WTC11 (cell line): ENCODE data around the gene BRMS1. TPM values are rescaled to one million over a fixed set of nuclear protein-coding genes. Genes with fewer than 3 reads are reported as not detected.

Experiments
- ATAC-seq: fragments of 200-7000 bp; cut with Tn5 transposase; 2 replicates; pipeline ENCODE4 v1.10.0; 2021; ENCODE audit warnings: mild to moderate bottlenecking, moderate library complexity
- CTCF ChIA-PET: fragments of 300-600 bp; sonication (Branson Sonifier 250); formaldehyde crosslinking; loops from one replicate; lab custom pipeline; 2021; ENCODE audit warnings: antibody characterized with exemption; lab: Charles Lee
- POLR2A ChIA-PET: fragments of 350-600 bp; sonication (Branson Sonifier 250); formaldehyde crosslinking; loops from one replicate; lab custom pipeline; 2021; ENCODE audit warnings: antibody characterized with exemption; lab: Charles Lee
- DNase-seq: peaks from one replicate; pipeline ENCODE4 v3.0.0; 2021; ENCODE audit warnings: low spot score
- H3K27ac Mint-ChIP-seq: 2 replicates; pipeline ENCODE4 v1.8.0; 2021; ENCODE audit warnings: mixed read lengths
- H3K27me3 Mint-ChIP-seq: 2 replicates; pipeline ENCODE4 v1.8.0; 2021; ENCODE audit warnings: low read depth, mild to moderate bottlenecking, moderate library complexity, mixed read lengths
- H3K36me3 Mint-ChIP-seq: 2 replicates; pipeline ENCODE4 v1.8.0; 2021; ENCODE audit warnings: mixed read lengths
- H3K4me1 Mint-ChIP-seq: 2 replicates; pipeline ENCODE4 v1.8.0; 2022; ENCODE audit warnings: mixed read lengths
- H3K4me3 Mint-ChIP-seq: 2 replicates; pipeline ENCODE4 v1.8.0; 2021; ENCODE audit warnings: mild to moderate bottlenecking, moderate library complexity, mixed read lengths
- H3K9me3 Mint-ChIP-seq: 2 replicates; pipeline ENCODE4 v1.8.0; 2021; ENCODE audit warnings: mixed read lengths
- EMX1 ChIP-seq: fragments of 250-450 bp; sonication (Bioruptor Pico); IDR thresholded peaks from 2 replicates; pipeline ENCODE4 v1.8.0; 2021; ENCODE audit warnings: mild to moderate bottlenecking
- FOXP1 ChIP-seq: sonication (generic); formaldehyde crosslinking; IDR thresholded peaks from 2 replicates; pipeline ENCODE4 v1.8.0; 2022; ENCODE audit warnings: missing genetic modification reagents, mild to moderate bottlenecking, moderate library complexity, borderline replicate concordance
- GABPB1 ChIP-seq: sonication (generic); formaldehyde crosslinking; IDR thresholded peaks from 2 replicates; pipeline ENCODE4 v1.8.1; 2023; ENCODE audit warnings: mild to moderate bottlenecking, missing genetic modification reagents
- GTF2I ChIP-seq: fragments of 250-450 bp; sonication (Bioruptor Pico); conservative IDR thresholded peaks from 2 replicates; pipeline ENCODE4 v1.4.0; 2021; ENCODE audit warnings: mild to moderate bottlenecking
- HMGA2 ChIP-seq: fragments of 250-450 bp; sonication (Bioruptor Pico); IDR thresholded peaks from 2 replicates; pipeline ENCODE4 v1.4.0; 2021; ENCODE audit warnings: mild to moderate bottlenecking, moderate library complexity
- MXD4 ChIP-seq: fragments of 250-450 bp; sonication (Bioruptor Pico); IDR thresholded peaks from 2 replicates; pipeline ENCODE4 v1.8.0; 2021; ENCODE audit warnings: mild to moderate bottlenecking, moderate library complexity, borderline replicate concordance
- SP1 ChIP-seq: sonication (generic); formaldehyde crosslinking; conservative IDR thresholded peaks from 2 replicates; pipeline ENCODE4 v1.8.1; 2022; ENCODE audit warnings: missing genetic modification reagents
- TP53 ChIP-seq: sonication (generic); formaldehyde crosslinking; IDR thresholded peaks from 2 replicates; pipeline ENCODE4 v1.8.1; 2023; ENCODE audit warnings: mild to moderate bottlenecking, missing genetic modification reagents
- ZNF263 ChIP-seq: sonication (generic); formaldehyde crosslinking; IDR thresholded peaks from 2 replicates; pipeline ENCODE4 v1.8.1; 2022; ENCODE audit warnings: low read depth, mild to moderate bottlenecking, moderate library complexity, missing genetic modification reagents
- ZNF396 ChIP-seq: fragments of 250-450 bp; sonication (Bioruptor Pico); IDR thresholded peaks from 2 replicates; pipeline ENCODE4 v1.8.0; 2021; ENCODE audit warnings: mild to moderate bottlenecking, moderate library complexity, borderline replicate concordance
- ZNF423 ChIP-seq: fragments of 250-450 bp; sonication (Bioruptor Pico); IDR thresholded peaks from 2 replicates; pipeline ENCODE4 v2.1.2; 2022; ENCODE audit warnings: mild to moderate bottlenecking, moderate library complexity
- total RNA-seq: library from RNA; stranded (reverse); gene quantifications from 3 replicates; pipeline ENCODE4 v1.2.3, GENCODE V29; 2021
- TF ChIP-seq, protein P1 (sequence below): sonication (generic); formaldehyde crosslinking; IDR thresholded peaks from 2 replicates; pipeline ENCODE4 v1.8.1; 2023; ENCODE audit warnings: mild to moderate bottlenecking, missing genetic modification reagents
- TF ChIP-seq, protein P2 (sequence below): sonication (generic); formaldehyde crosslinking; IDR thresholded peaks from 2 replicates; pipeline ENCODE4 v1.8.0; 2022; ENCODE audit warnings: mild to moderate bottlenecking, missing genetic modification reagents
- TF ChIP-seq, protein P3 (sequence below): sonication (generic); formaldehyde crosslinking; IDR thresholded peaks from 2 replicates; pipeline ENCODE4 v1.8.0; 2022; ENCODE audit warnings: mild to moderate bottlenecking, missing genetic modification reagents

Gene BRMS1
- total RNA-seq, 1 experiment from 2014 or later = 44.5 TPM

DNA sequence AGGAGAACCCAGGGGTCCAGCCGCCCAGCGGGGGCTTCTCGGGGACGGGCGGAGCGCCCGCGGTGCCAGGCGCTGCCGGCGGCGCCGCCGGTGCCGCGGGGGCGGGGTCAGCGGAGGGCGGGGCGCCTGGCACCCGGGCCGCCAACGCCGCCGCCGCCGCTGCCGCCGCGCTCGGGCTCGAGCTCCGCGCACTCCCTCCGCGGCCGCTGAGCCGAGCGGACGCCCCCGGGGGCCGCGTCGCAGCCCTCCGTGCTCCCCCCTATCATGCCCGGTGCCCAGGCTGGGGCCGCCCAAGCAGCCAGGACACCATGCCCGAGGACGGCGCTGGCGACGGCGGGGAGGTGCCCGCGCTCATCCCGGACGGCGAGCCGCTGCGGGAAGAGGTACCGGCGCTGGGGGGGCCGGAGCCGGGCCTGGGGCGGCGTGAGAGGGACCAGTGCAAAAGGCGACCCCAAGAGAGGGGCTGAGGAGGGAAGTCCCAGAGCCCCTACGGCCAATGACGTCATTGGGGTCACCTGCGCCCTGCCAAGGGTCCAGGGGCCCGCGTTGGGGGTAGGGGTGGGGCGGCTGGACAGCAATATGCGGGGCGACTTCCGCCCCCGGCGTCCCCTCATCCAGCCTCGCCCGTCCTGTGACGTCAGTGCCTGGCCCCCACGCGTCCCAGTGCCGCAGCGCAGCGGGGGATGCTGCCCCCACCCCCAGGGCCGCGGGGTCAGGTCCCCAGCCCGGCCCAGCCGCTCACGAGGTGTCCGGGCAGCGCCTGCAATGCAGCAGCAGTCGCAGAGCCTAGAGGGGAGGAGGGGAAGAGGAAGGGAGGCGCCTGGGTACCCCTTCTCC is 53.0 kb downstream of the BRMS1 start, which contains the start of gene TMEM151A:
TMEM151A (plus strand) TSS at position 189 of the 837 bp plus-strand sequence; CDS start at position 309, 120 bp downstream.
- TF ChIP-seq ZNF263 (CRISPR knock-in tag) (no peak), EMX1 (CRISPR knock-in tag) (no peak)
- TF ChIP-seq, protein P1, sequence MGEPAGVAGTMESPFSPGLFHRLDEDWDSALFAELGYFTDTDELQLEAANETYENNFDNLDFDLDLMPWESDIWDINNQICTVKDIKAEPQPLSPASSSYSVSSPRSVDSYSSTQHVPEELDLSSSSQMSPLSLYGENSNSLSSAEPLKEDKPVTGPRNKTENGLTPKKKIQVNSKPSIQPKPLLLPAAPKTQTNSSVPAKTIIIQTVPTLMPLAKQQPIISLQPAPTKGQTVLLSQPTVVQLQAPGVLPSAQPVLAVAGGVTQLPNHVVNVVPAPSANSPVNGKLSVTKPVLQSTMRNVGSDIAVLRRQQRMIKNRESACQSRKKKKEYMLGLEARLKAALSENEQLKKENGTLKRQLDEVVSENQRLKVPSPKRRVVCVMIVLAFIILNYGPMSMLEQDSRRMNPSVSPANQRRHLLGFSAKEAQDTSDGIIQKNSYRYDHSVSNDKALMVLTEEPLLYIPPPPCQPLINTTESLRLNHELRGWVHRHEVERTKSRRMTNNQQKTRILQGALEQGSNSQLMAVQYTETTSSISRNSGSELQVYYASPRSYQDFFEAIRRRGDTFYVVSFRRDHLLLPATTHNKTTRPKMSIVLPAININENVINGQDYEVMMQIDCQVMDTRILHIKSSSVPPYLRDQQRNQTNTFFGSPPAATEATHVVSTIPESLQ (CRISPR knock-in tag) = no peak
- DNase-seq = no peak
- Mint-ChIP-seq H3K4me3 (peak within 1 kb of the TSS; percentile 96), H3K27ac (no peak within 1 kb of the TSS), H3K4me1 (peaks cover 20% of the 10 kb centered on the region), H3K27me3 (peaks cover 39% of the 10 kb centered on the region), H3K36me3 (no peaks in the 10 kb centered on the region), H3K9me3 (no peaks in the 10 kb centered on the region)
- POLR2A ChIA-PET = interaction anchor here (0.7 to 1.4 kb wide), 2 partner anchors 11 to 21 kb away, joined by 3 to 4 read pairs; no protein-coding TSS in a partner anchor
- ATAC-seq = no peak
- CTCF ChIA-PET = interaction anchor here (0.6 to 1.8 kb wide), 5 partner anchors 9 to 730 kb away, joined by 3 to 17 read pairs (median 5); partner anchors contain the start of gene CD248

DNA sequence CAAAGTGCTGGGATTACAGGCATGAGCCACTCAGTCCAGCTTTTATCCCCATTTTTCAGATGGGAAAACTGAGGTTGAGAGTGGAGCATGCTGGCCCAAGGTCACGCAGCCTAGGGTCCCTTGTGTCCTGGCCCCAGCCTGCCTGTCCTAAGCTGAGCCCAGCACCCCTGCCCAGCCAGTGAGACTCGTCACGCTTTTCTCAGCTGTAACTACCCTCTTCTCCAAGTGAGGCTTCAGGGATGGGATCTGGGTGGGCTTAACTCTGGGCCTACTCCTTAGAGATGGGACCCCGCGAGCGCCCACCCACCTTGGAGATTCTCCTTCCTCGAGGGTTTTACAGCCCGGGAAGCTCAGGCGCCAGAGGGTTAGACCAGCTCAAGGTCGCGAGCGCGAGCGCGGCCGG is 53.6 kb downstream of the BRMS1 start:
- CTCF ChIA-PET = interaction anchor here (0.6 to 1.8 kb wide), 5 partner anchors 9 to 731 kb away, joined by 3 to 17 read pairs (median 5); partner anchors contain the start of gene CD248
- no peak for ATAC-seq
- peaks cover 20% of the 10 kb centered on the region for H3K4me1 Mint-ChIP-seq
- TF ChIP-seq ZNF423 (CRISPR knock-in tag) (0 out of 2 replicates have a peak, but pooled peaks have one; percentile 23), GTF2I (CRISPR knock-in tag) (peak; percentile 76)
- TF ChIP-seq, protein P2, sequence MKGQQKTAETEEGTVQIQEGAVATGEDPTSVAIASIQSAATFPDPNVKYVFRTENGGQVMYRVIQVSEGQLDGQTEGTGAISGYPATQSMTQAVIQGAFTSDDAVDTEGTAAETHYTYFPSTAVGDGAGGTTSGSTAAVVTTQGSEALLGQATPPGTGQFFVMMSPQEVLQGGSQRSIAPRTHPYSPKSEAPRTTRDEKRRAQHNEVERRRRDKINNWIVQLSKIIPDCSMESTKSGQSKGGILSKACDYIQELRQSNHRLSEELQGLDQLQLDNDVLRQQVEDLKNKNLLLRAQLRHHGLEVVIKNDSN (CRISPR knock-in tag) = no peak
- TF ChIP-seq, all 79 proteins: peak for 2
- H3K27ac Mint-ChIP-seq = no peak overlapping the region
- peaks cover 37% of the 10 kb centered on the region for H3K27me3 Mint-ChIP-seq
- POLR2A ChIA-PET = interaction anchor here (0.7 to 1.4 kb wide), 2 partner anchors 10 to 21 kb away, joined by 3 to 4 read pairs; no protein-coding TSS in a partner anchor
- H3K9me3 Mint-ChIP-seq = no peaks in the 10 kb centered on the region
- no peak for DNase-seq
- H3K36me3 Mint-ChIP-seq = no peaks in the 10 kb centered on the region
- peak overlapping the region; percentile 96 for H3K4me3 Mint-ChIP-seq

DNA sequence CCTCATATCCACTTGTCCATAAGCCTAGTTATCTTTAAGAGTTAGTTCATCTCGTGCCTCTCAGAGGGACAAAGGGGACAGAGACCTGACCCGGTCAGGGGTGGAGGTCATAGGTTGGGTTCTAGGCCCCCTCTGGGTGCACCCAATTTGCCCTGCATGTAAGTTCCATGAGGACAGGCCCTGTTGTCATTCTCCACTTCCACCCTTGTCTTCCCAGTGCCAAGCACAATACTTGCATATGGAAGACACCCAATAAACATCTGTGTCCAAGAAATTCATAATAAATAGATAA is 54.6 kb downstream of the BRMS1 start:
- no peak for DNase-seq
- no peak for ATAC-seq
- TF ChIP-seq, protein P3, sequence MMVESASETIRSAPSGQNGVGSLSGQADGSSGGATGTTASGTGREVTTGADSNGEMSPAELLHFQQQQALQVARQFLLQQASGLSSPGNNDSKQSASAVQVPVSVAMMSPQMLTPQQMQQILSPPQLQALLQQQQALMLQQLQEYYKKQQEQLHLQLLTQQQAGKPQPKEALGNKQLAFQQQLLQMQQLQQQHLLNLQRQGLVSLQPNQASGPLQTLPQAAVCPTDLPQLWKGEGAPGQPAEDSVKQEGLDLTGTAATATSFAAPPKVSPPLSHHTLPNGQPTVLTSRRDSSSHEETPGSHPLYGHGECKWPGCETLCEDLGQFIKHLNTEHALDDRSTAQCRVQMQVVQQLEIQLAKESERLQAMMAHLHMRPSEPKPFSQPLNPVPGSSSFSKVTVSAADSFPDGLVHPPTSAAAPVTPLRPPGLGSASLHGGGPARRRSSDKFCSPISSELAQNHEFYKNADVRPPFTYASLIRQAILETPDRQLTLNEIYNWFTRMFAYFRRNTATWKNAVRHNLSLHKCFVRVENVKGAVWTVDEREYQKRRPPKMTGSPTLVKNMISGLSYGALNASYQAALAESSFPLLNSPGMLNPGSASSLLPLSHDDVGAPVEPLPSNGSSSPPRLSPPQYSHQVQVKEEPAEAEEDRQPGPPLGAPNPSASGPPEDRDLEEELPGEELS (CRISPR knock-in tag) = no peak
- no peak for TF ChIP-seq GABPB1
- TF ChIP-seq TP53 = no peak
- no peak for TF ChIP-seq HMGA2 (CRISPR knock-in tag)
- TF ChIP-seq FOXP1 (CRISPR knock-in tag) = no peak
- no peak for TF ChIP-seq SP1 (CRISPR knock-in tag)
- TF ChIP-seq MXD4 (CRISPR knock-in tag) = no peak
- TF ChIP-seq ZNF396 = no peak
- Mint-ChIP-seq H3K27ac (peak overlapping the region; percentile 72; the same call in 1 of the 2 replicates), H3K9me3 (no peaks in the 10 kb centered on the region), H3K27me3 (peaks cover 37% of the 10 kb centered on the region), H3K36me3 (no peaks in the 10 kb centered on the region), H3K4me3 (peak overlapping the region; percentile 96), H3K4me1 (peaks cover 20% of the 10 kb centered on the region)
- ChIA-PET CTCF (interaction anchor here (1.8 to 2.5 kb wide), 5 partner anchors 8 to 27 kb away, joined by 5 to 18 read pairs (median 16); partner anchors contain the start of genes CD248 and RAB1B), POLR2A (interaction anchor here (1.4 to 1.8 kb wide), 2 partner anchors 46 to 176 kb away, joined by 4 read pairs; partner anchors contain the start of genes PELI3 and RIN1)
